HG03575 (cell line): ENCODE results near the gene RNLS.

ENCODE experiments used
- ATAC-seq: cut with Tn5 transposase; IDR thresholded peaks from one replicate; pipeline ENCODE4 v1.9.1; 2021; ENCODE audit not compliant: unreplicated experiment, insufficient number of reproducible peaks, low FRiP score; ENCODE audit errors: extremely low read depth

The RNLS gene

GRCh38 chr10:88233870-88234269 is 349.2 kb downstream of the RNLS start:
- ATAC-seq = no peak

GRCh38 chr10:88232983-88233543 is 350.1 kb downstream of the RNLS start:
- ATAC-seq = no peak

- no peak for ATAC-seq
Observed at GRCh38 chr10:88232029-88232895, 350.9 kb downstream of the RNLS start.

GRCh38 chr10:88230251-88230650 is 352.9 kb downstream of the RNLS start:
- no peak for ATAC-seq

- no peak for ATAC-seq
Observed at GRCh38 chr10:88228130-88228529, 355.0 kb downstream of the RNLS start.

GRCh38 chr10:88227342-88228018 is 355.6 kb downstream of the RNLS start:
- ATAC-seq = no peak

- ATAC-seq = no peak
Observed at GRCh38 chr10:88226891-88227290, 356.2 kb downstream of the RNLS start.

- no peak for ATAC-seq
Observed at GRCh38 chr10:88226071-88226659, 357.0 kb downstream of the RNLS start.
